H1 (cell line): Measurements from ENCODE around the gene CHMP6. TPM values are rescaled to one million over a fixed set of nuclear protein-coding genes. Genes with fewer than 3 reads are reported as not detected.

ENCODE experiments used
- CTCF ChIA-PET: fragments of 300-600 bp; sonication (Branson Sonifier 250); formaldehyde crosslinking; loops from one replicate; lab custom pipeline; 2021; ENCODE audit not compliant: partially characterized antibody; lab: Charles Lee
- POLR2A ChIA-PET: fragments of 300-600 bp; sonication (Branson Sonifier 250); formaldehyde crosslinking; loops from one replicate; lab custom pipeline; 2021; ENCODE audit warnings: inconsistent platforms; ENCODE audit not compliant: partially characterized antibody; lab: Charles Lee
- DNase-seq, 2 experiments: peaks; one replicate each; pipeline versions ENCODE4 v3.0.0 to v3.0.0-alpha.2; 2010 to 2022; ENCODE audit warnings: low spot score in 2 of 2, low read depth in 1 of 2, mixed read lengths in 1 of 2
- FAIRE-seq: peaks from 2 replicates; lab custom pipeline; 2011; peaks lifted over from hg19 to GRCh38; lab: Jason Lieb, UNC
- H2AFZ ChIP-seq: 2 replicates; pipeline ENCODE4 v1.8.1; 2012; ENCODE audit warnings: low read length, inconsistent platforms
- H2AK5ac ChIP-seq: 2 replicates; pipeline ENCODE4 v1.6.1; 2013; ENCODE audit warnings: low read depth, low read length
- H2BK120ac ChIP-seq: replicated peaks from 2 replicates; pipeline ENCODE3; 2013; ENCODE audit warnings: low read depth, low read length, inconsistent platforms
- H2BK12ac ChIP-seq: 2 replicates; pipeline ENCODE4 v1.6.1; 2013; ENCODE audit warnings: low read depth, low read length
- H2BK15ac ChIP-seq: 2 replicates; pipeline ENCODE4 v1.6.1; 2013; ENCODE audit warnings: low read length
- H2BK20ac ChIP-seq: 2 replicates; pipeline ENCODE4 v1.6.1; 2013; ENCODE audit warnings: low read length
- H2BK5ac ChIP-seq: 2 replicates; pipeline ENCODE4 v1.6.1; 2013; ENCODE audit warnings: low read depth, low read length
- H3K14ac ChIP-seq: 2 replicates; pipeline ENCODE4 v1.6.1; 2013; ENCODE audit warnings: inconsistent platforms; ENCODE audit not compliant: insufficient read length
- H3K18ac ChIP-seq: 2 replicates; pipeline ENCODE4 v1.6.1; 2013; ENCODE audit warnings: low read length; ENCODE audit errors: extremely low read depth
- H3K23ac ChIP-seq: 2 replicates; pipeline ENCODE4 v1.6.1; 2013; ENCODE audit warnings: inconsistent platforms; ENCODE audit not compliant: insufficient read length
- H3K23me2 ChIP-seq: 2 replicates; pipeline ENCODE4 v1.6.1; 2013; ENCODE audit warnings: low read depth, low read length
- H3K27ac ChIP-seq: 2 replicates; pipeline ENCODE4 v1.6.1; 2011; ENCODE audit warnings: low read depth, low read length, inconsistent platforms
- H3K27me3 ChIP-seq, 4 experiments: replicated peaks in 1 of 4; 1 replicate in 1 of 4; 2 replicates in 3 of 4; pipeline versions ENCODE4 v1.6.1 to v1.8.1; 2011 to 2013; ENCODE audit warnings: low read length in 3 of 4, mild to moderate bottlenecking in 3 of 4, inconsistent platforms in 2 of 4, mixed read lengths in 2 of 4, moderate library complexity in 1 of 4; ENCODE audit not compliant: control insufficient read depth in 3 of 4, insufficient read depth in 3 of 4; ENCODE audit errors: extremely low read depth in 1 of 4
- H3K36me3 ChIP-seq, 4 experiments: 2 replicates each; pipeline versions ENCODE4 v1.6.1 to v1.8.1; 2011 to 2013; ENCODE audit warnings: mild to moderate bottlenecking in 4 of 4, low read length in 3 of 4, moderate library complexity in 2 of 4, control low read depth in 1 of 4, inconsistent platforms in 1 of 4; ENCODE audit not compliant: insufficient read depth in 4 of 4, control insufficient read depth in 2 of 4
- H3K4ac ChIP-seq: replicated peaks from 2 replicates; pipeline ENCODE3; 2013; ENCODE audit warnings: low read length, low read depth, mixed read lengths, inconsistent platforms; ENCODE audit not compliant: insufficient read length
- H3K4me1 ChIP-seq, 4 experiments: replicated peaks in 1 of 4; 1 replicate in 1 of 4; 2 replicates in 3 of 4; pipeline versions ENCODE4 v1.6.1 to v1.8.1; 2011 to 2013; ENCODE audit warnings: low read length in 3 of 4, inconsistent platforms in 2 of 4, mixed read lengths in 1 of 4; ENCODE audit not compliant: insufficient read depth in 4 of 4, control insufficient read depth in 3 of 4
- H3K4me2 ChIP-seq, 2 experiments: 2 replicates each; pipeline versions ENCODE4 v1.6.1 to v1.8.1; 2011 to 2013; ENCODE audit warnings: low read depth in 2 of 2, low read length in 2 of 2, control low read depth in 1 of 2, inconsistent platforms in 1 of 2, mild to moderate bottlenecking in 1 of 2; ENCODE audit not compliant: insufficient read depth in 1 of 2
- H3K4me3 ChIP-seq, 4 experiments: fragments of 200-600, 300-600 bp in 1 of 4; sonication (generic), shearing (Covaris generic), sonication (Bioruptor Twin) in 1 of 4; 2 replicates each; pipeline versions ENCODE4 v1.5.1 to v1.8.1; 2011 to 2016; ENCODE audit warnings: low read length in 4 of 4, low read depth in 3 of 4, control low read depth in 2 of 4, inconsistent platforms in 2 of 4, mild to moderate bottlenecking in 2 of 4, mixed read lengths in 1 of 4, moderate library complexity in 1 of 4; ENCODE audit not compliant: insufficient read depth in 2 of 4; ENCODE audit errors: extremely low read depth in 1 of 4
- H3K56ac ChIP-seq: replicated peaks from 2 replicates; pipeline ENCODE3; 2013; ENCODE audit warnings: low read depth, mild to moderate bottlenecking, mixed read lengths, low read length, inconsistent platforms; ENCODE audit not compliant: insufficient read length
- H3K79me1 ChIP-seq: 2 replicates; pipeline ENCODE4 v1.6.1; 2013; ENCODE audit warnings: low read depth, low read length, control low read depth
- H3K79me2 ChIP-seq, 2 experiments: 2 replicates each; pipeline versions ENCODE4 v1.6.1 to v1.8.1; 2012 to 2013; ENCODE audit warnings: low read length in 2 of 2, mild to moderate bottlenecking in 2 of 2, inconsistent platforms in 1 of 2; ENCODE audit not compliant: insufficient read depth in 2 of 2, control insufficient read depth in 1 of 2
- H3K9ac ChIP-seq, 4 experiments: replicated peaks in 1 of 4; 1 replicate in 1 of 4; 2 replicates in 3 of 4; pipeline versions ENCODE4 v1.6.1 to v1.8.1; 2011 to 2013; ENCODE audit warnings: low read depth in 3 of 4, low read length in 3 of 4, control low read depth in 2 of 4, mild to moderate bottlenecking in 2 of 4, moderate library complexity in 2 of 4, inconsistent platforms in 1 of 4; ENCODE audit errors: extremely low read depth in 1 of 4
- H3K9me3 ChIP-seq, 2 experiments: 2 replicates each; pipeline versions ENCODE4 v1.6.1 to v1.8.1; 2012 to 2013; ENCODE audit warnings: mild to moderate bottlenecking in 2 of 2, moderate library complexity in 2 of 2, control low read depth in 1 of 2, inconsistent platforms in 1 of 2, low read depth in 1 of 2, low read length in 1 of 2, mixed read lengths in 1 of 2; ENCODE audit not compliant: insufficient read depth in 2 of 2
- H4K20me1 ChIP-seq, 2 experiments: replicated peaks in 1 of 2; 2 replicates each; pipeline versions ENCODE3 to v1.8.1; 2011 to 2013; ENCODE audit warnings: inconsistent platforms in 2 of 2, low read length in 2 of 2, mild to moderate bottlenecking in 1 of 2; ENCODE audit not compliant: insufficient read depth in 2 of 2, control insufficient read depth in 1 of 2
- H4K5ac ChIP-seq: 2 replicates; pipeline ENCODE4 v1.6.1; 2013; ENCODE audit warnings: low read length, low read depth, mixed read lengths, inconsistent platforms; ENCODE audit not compliant: insufficient read length
- H4K8ac ChIP-seq: 2 replicates; pipeline ENCODE4 v1.8.0; 2013; ENCODE audit warnings: mild to moderate bottlenecking, moderate library complexity, low read length, inconsistent platforms; ENCODE audit not compliant: insufficient read depth; ENCODE audit errors: extremely low read depth
- H4K91ac ChIP-seq: replicated peaks from 2 replicates; pipeline ENCODE3; 2013; ENCODE audit warnings: low read length, mixed read lengths, inconsistent platforms; ENCODE audit not compliant: insufficient read length
- CTCF ChIP-seq, 3 experiments: IDR thresholded peaks; 1 replicate in 2 of 3; 2 replicates in 1 of 3; pipeline versions ENCODE4 v1.5.1 to v1.6.1; 2011; ENCODE audit warnings: low read length in 3 of 3, mild to moderate bottlenecking in 3 of 3, inconsistent platforms in 2 of 3, low read depth in 1 of 3, moderate library complexity in 1 of 3; ENCODE audit not compliant: insufficient read depth in 1 of 3; ENCODE audit errors: control extremely low read depth in 1 of 3
- EZH2 ChIP-seq: fragments of 200-600 bp; sonication (generic); IDR thresholded peaks from 2 replicates; pipeline ENCODE4 v1.7.1; 2012; ENCODE audit warnings: low read depth, mild to moderate bottlenecking, moderate library complexity, low read length, inconsistent platforms; ENCODE audit not compliant: severe bottlenecking
- JUN ChIP-seq: IDR thresholded peaks from 2 replicates; pipeline ENCODE4 v1.6.1; 2011; ENCODE audit warnings: low read depth, mild to moderate bottlenecking, improper control_type of control experiment, low read length
- KDM1A ChIP-seq: fragments of 200-600, 300-600 bp; sonication (generic); IDR thresholded peaks from 2 replicates; pipeline ENCODE4 v1.7.1; 2016; ENCODE audit warnings: mild to moderate bottlenecking, low read length, borderline replicate concordance
- RBBP5 ChIP-seq: IDR thresholded peaks from 2 replicates; pipeline ENCODE4 v1.7.1; 2012; ENCODE audit warnings: low read depth, mild to moderate bottlenecking, inconsistent platforms, low read length, moderate library complexity, borderline replicate concordance
- WGBS, 2 experiments: shearing (Covaris generic) in 1 of 2; methylation state at CpG; one replicate each; pipeline versions ENCODE4 v1.1.6 to v1.1.7; 2013 to 2015; ENCODE audit warnings: low lambda C conversion rate in 2 of 2, mixed read lengths in 2 of 2, inconsistent platforms in 1 of 2, low coverage in 1 of 2, missing lambda C conversion rate in 1 of 2; ENCODE audit not compliant: insufficient replicate concordance in 2 of 2, insufficient coverage in 1 of 2, insufficient read length in 1 of 2; ENCODE audit errors: extremely low coverage in 1 of 2, missing lambda C conversion rate in 1 of 2; 5-methylcytosine and 5-hydroxymethylcytosine counted together
- polyA plus RNA-seq, 7 experiments: library from polyadenylated mRNA; depleted of rRNA in 3 of 7; stranded (reverse) in 5 of 7; unstranded in 2 of 7; fragments of >200 nt in 5 of 7; fragments of 200-250 nt in 2 of 7; gene quantifications; 1 replicate in 5 of 7; 2 replicates in 1 of 7; 4 replicates in 1 of 7; pipeline versions ENCODE4 v1.2.1 to v1.2.3, GENCODE V29; 2011 to 2013; ENCODE audit warnings: missing spikeins in 2 of 7, mixed read lengths in 2 of 7
- total RNA-seq: library from RNA; stranded (reverse); fragmentation: NEBNext Ultra II Directional; extraction: Animal tissue kit (Norgen Biotek cat#: 25700); gene quantifications from 2 replicates; pipeline ENCODE4 v1.2.1, GENCODE V29; 2021

The CHMP6 gene
- total and polyA plus RNA-seq, 2 of the 8 experiments (the other 6 are each of a cell fraction or from before 2014, with no cell fraction given): 15.7 to 24.3 TPM

- no peak overlapping the region for H3K4ac ChIP-seq
- peak overlapping the region; percentile 49 to 93 (median 70); a peak in 5 of 8 replicates for H3K4me3 ChIP-seq
- H2AFZ ChIP-seq: no peak overlapping the region
- H4K91ac ChIP-seq: no peak overlapping the region
- no peak overlapping the region for H2BK12ac ChIP-seq
- H2BK5ac ChIP-seq: no peak overlapping the region
- no peak overlapping the region; the same call in 1 of the 2 replicates for H4K8ac ChIP-seq
- H3K79me2 ChIP-seq: no peaks in the 10 kb centered on the region; a peak in 1 of 4 replicates
- H3K27me3 ChIP-seq: peaks cover 0 to 7% (median 3%) of the 10 kb centered on the region in 4 experiments; a peak in 3 of 7 replicates
- H3K18ac ChIP-seq: no peak overlapping the region
- H3K23ac ChIP-seq: no peak overlapping the region
- H3K9ac ChIP-seq: no peak overlapping the region; a peak in 1 of 7 replicates
- peaks cover 0 to 4% (median 0%) of the 10 kb centered on the region in 4 experiments; a peak in 1 of 8 replicates for H3K36me3 ChIP-seq
- POLR2A ChIA-PET: interaction anchor here (0.7 to 2.1 kb wide), 5 partner anchors 9 to 143 kb away, joined by 3 to 10 read pairs (median 3); no protein-coding TSS in a partner anchor
- no peak overlapping the region for H3K56ac ChIP-seq
- no peak overlapping the region for H2BK20ac ChIP-seq
- peaks cover 5% of the 10 kb centered on the region; the same call in 1 of the 2 replicates for H3K23me2 ChIP-seq
- no peak overlapping the region for H4K5ac ChIP-seq
- 92% methylated on average over 15 of the region's 18 CpGs; no CpG with 5 or more reads in 1 of the 2 experiments for WGBS, 2 experiments
- H3K9me3 ChIP-seq: no peaks in the 10 kb centered on the region
- H3K27ac ChIP-seq: no peak overlapping the region
- H3K4me1 ChIP-seq: peaks cover 0 to 5% (median 3%) of the 10 kb centered on the region in 4 experiments; a peak in 5 of 7 replicates
- no peak for TF ChIP-seq KDM1A
- no peak for TF ChIP-seq RBBP5
- TF ChIP-seq JUN: no peak
- no peak for TF ChIP-seq CTCF (IDR thresholded peaks at IDR 0.05; ENCODE audit: control extremely low read depth in 1 of 3, insufficient read depth in 1 of 3, low read depth in 1 of 3, low read length in 3 of 3)
- peak; percentile 13 for TF ChIP-seq EZH2
- H4K20me1 ChIP-seq: peaks cover 0 to 12% of the 10 kb centered on the region in 2 experiments
- FAIRE-seq (no peak), DNase-seq (no peak)
- peaks cover 4% of the 10 kb centered on the region; the same call in 1 of the 2 replicates for H3K79me1 ChIP-seq
- H2AK5ac ChIP-seq: no peak overlapping the region
- CTCF ChIA-PET: interaction anchor here (0.7 to 2.4 kb wide), 6 partner anchors 26 to 257 kb away, joined by 3 to 7 read pairs (median 3); no protein-coding TSS in a partner anchor
- no peak overlapping the region for H2BK15ac ChIP-seq
- H2BK120ac ChIP-seq: no peak overlapping the region
- H3K14ac ChIP-seq: no peak overlapping the region
- peak overlapping the region; percentile 77 to 81 for H3K4me2 ChIP-seq
These were observed 1.4 kb downstream of the CHMP6 start for GRCh38 chr17:80992948-80993624.
